Measurements from ENCODE around the gene PRRT3. TPM values are rescaled to one million over a fixed set of nuclear protein-coding genes. Genes with fewer than 3 reads are reported as not detected.

PRRT3 gene
- total and polyA plus RNA-seq, 2 donors (not counting 1 experiment from before 2014, with no cell fraction given), result 3.1 to 3.8 TPM

DNA sequence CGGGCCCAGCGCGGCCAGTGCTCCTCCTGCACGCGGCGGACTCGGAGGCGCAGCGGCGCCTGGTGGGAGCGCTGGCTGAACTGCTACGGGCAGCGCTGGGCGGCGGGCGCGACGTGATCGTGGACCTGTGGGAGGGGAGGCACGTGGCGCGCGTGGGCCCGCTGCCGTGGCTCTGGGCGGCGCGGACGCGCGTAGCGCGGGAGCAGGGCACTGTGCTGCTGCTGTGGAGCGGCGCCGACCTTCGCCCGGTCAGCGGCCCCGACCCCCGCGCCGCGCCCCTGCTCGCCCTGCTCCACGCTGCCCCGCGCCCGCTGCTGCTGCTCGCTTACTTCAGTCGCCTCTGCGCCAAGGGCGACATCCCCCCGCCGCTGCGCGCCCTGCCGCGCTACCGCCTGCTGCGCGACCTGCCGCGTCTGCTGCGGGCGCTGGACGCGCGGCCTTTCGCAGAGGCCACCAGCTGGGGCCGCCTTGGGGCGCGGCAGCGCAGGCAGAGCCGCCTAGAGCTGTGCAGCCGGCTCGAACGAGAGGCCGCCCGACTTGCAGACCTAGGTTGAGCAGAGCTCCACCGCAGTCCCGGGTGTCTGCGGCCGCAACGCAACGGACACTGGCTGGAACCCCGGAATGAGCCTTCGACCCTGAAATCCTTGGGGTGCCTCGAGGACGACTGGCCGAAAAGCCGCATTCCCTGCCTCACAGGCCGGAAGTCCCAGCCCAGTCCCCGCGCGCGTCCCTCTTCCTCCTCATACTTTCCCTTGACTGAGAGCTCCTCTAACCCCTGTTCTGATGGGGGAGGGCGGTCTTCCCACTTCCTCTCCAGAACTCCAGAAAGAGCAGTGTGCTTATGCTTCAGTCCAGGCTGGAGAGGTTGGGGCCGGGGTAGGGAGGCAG, 36.7 kb downstream of the PRRT3 start:
- peak overlapping the region; percentile 69 for H3K9ac ChIP-seq (ENCODE audit: insufficient read depth, low read length)
- peaks cover 4% of the 10 kb centered on the region for H3K79me2 ChIP-seq (ENCODE audit: control insufficient read depth, insufficient read depth, low read length)
- peak overlapping the region; percentile 68 for H3K27ac ChIP-seq (ENCODE audit: insufficient read depth, low read length)
- H4K20me1 ChIP-seq (ENCODE audit: control insufficient read depth, extremely low read depth, insufficient read depth, low read length), result no peaks in the 10 kb centered on the region
- H2AFZ ChIP-seq (ENCODE audit: low read length), result peak overlapping the region; percentile 89
- TF ChIP-seq, protein P1, sequence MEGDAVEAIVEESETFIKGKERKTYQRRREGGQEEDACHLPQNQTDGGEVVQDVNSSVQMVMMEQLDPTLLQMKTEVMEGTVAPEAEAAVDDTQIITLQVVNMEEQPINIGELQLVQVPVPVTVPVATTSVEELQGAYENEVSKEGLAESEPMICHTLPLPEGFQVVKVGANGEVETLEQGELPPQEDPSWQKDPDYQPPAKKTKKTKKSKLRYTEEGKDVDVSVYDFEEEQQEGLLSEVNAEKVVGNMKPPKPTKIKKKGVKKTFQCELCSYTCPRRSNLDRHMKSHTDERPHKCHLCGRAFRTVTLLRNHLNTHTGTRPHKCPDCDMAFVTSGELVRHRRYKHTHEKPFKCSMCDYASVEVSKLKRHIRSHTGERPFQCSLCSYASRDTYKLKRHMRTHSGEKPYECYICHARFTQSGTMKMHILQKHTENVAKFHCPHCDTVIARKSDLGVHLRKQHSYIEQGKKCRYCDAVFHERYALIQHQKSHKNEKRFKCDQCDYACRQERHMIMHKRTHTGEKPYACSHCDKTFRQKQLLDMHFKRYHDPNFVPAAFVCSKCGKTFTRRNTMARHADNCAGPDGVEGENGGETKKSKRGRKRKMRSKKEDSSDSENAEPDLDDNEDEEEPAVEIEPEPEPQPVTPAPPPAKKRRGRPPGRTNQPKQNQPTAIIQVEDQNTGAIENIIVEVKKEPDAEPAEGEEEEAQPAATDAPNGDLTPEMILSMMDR (conservative IDR thresholded peaks at IDR 0.05 in 1 of 2, IDR thresholded peaks at IDR 0.05 in 1 of 2; ENCODE audit: low read depth in 1 of 2, low read length in 2 of 2), result peak; percentile 38 to 54
- no peak for TF ChIP-seq EZH2 (IDR thresholded peaks at IDR 0.05; ENCODE audit: low read length, missing control alignments)
- no peaks in the 10 kb centered on the region for H3K27me3 ChIP-seq (ENCODE audit: control insufficient read depth, insufficient read depth, low read length)
- H3K9me3 ChIP-seq (ENCODE audit: control insufficient read depth, insufficient read depth, low read depth, low read length), result no peaks in the 10 kb centered on the region
- H3K36me3 ChIP-seq (ENCODE audit: control insufficient read depth, insufficient read depth, low read length), result peaks cover 3% of the 10 kb centered on the region
- H3K4me3 ChIP-seq (replicated peaks in 1 of 4; ENCODE audit: control extremely low read depth in 1 of 4, insufficient read depth in 1 of 4, low read depth in 3 of 4, low read length in 4 of 4), result peak overlapping the region; percentile 43 to 56 (median 48)
- peak; percentile 59 for DNase-seq (ENCODE audit: low read depth in 2 of 2)
- peaks cover 13% of the 10 kb centered on the region for H3K4me1 ChIP-seq (ENCODE audit: control insufficient read depth, extremely low read depth, insufficient read depth, low read length)
- H3K4me2 ChIP-seq (ENCODE audit: extremely low read depth, insufficient read depth, low read length), result peak overlapping the region; percentile 95

- Histone ChIP-seq H3K27me3 (ENCODE audit: control insufficient read depth, insufficient read depth, low read length) (no peaks in the 10 kb centered on the region), H2AFZ (ENCODE audit: low read length) (no peak overlapping the region), H3K9me3 (ENCODE audit: control insufficient read depth, insufficient read depth, low read depth, low read length) (no peaks in the 10 kb centered on the region), H3K4me1 (ENCODE audit: control insufficient read depth, extremely low read depth, insufficient read depth, low read length) (peaks cover 13% of the 10 kb centered on the region), H3K36me3 (ENCODE audit: control insufficient read depth, insufficient read depth, low read length) (peaks cover 2% of the 10 kb centered on the region), H3K27ac (ENCODE audit: insufficient read depth, low read length) (peak overlapping the region; percentile 68), H3K4me3 (replicated peaks in 1 of 4; ENCODE audit: control extremely low read depth in 1 of 4, insufficient read depth in 1 of 4, low read depth in 3 of 4, low read length in 4 of 4) (peak overlapping the region in 1 of 4 experiments; percentile 56), H3K4me2 (ENCODE audit: extremely low read depth, insufficient read depth, low read length) (peak overlapping the region; percentile 32), H3K79me2 (ENCODE audit: control insufficient read depth, insufficient read depth, low read length) (peaks cover 4% of the 10 kb centered on the region), H3K9ac (ENCODE audit: insufficient read depth, low read length) (no peak overlapping the region), H4K20me1 (ENCODE audit: control insufficient read depth, extremely low read depth, insufficient read depth, low read length) (no peaks in the 10 kb centered on the region)
- DNase-seq (ENCODE audit: low read depth in 2 of 2), result no peak
- TF ChIP-seq, protein P1 (conservative IDR thresholded peaks at IDR 0.05 in 1 of 2, IDR thresholded peaks at IDR 0.05 in 1 of 2; ENCODE audit: low read depth in 1 of 2, low read length in 2 of 2), result no peak
- TF ChIP-seq EZH2 (IDR thresholded peaks at IDR 0.05; ENCODE audit: low read length, missing control alignments), result no peak
Measured at GRCh38 chr3:9914559-9915253, 37.5 kb downstream of the PRRT3 start.

- H3K79me2 ChIP-seq (ENCODE audit: control insufficient read depth, insufficient read depth, low read length), result peaks cover 4% of the 10 kb centered on the region
- no peak overlapping the region for H3K4me2 ChIP-seq (ENCODE audit: extremely low read depth, insufficient read depth, low read length)
- peaks cover 2% of the 10 kb centered on the region for H3K36me3 ChIP-seq (ENCODE audit: control insufficient read depth, insufficient read depth, low read length)
- H2AFZ ChIP-seq (ENCODE audit: low read length), result no peak overlapping the region
- H3K4me1 ChIP-seq (ENCODE audit: control insufficient read depth, extremely low read depth, insufficient read depth, low read length), result peaks cover 13% of the 10 kb centered on the region
- H3K4me3 ChIP-seq (replicated peaks in 1 of 4; ENCODE audit: control extremely low read depth in 1 of 4, insufficient read depth in 1 of 4, low read depth in 3 of 4, low read length in 4 of 4), result no peak overlapping the region
- no peaks in the 10 kb centered on the region for H4K20me1 ChIP-seq (ENCODE audit: control insufficient read depth, extremely low read depth, insufficient read depth, low read length)
- TF ChIP-seq, protein P1 (conservative IDR thresholded peaks at IDR 0.05 in 1 of 2, IDR thresholded peaks at IDR 0.05 in 1 of 2; ENCODE audit: low read depth in 1 of 2, low read length in 2 of 2), result no peak
- no peak for TF ChIP-seq EZH2 (IDR thresholded peaks at IDR 0.05; ENCODE audit: low read length, missing control alignments)
- H3K9ac ChIP-seq (ENCODE audit: insufficient read depth, low read length), result no peak overlapping the region
- no peaks in the 10 kb centered on the region for H3K27me3 ChIP-seq (ENCODE audit: control insufficient read depth, insufficient read depth, low read length)
- DNase-seq (ENCODE audit: low read depth in 2 of 2), result no peak
- H3K27ac ChIP-seq (ENCODE audit: insufficient read depth, low read length), result no peak overlapping the region
- no peaks in the 10 kb centered on the region for H3K9me3 ChIP-seq (ENCODE audit: control insufficient read depth, insufficient read depth, low read depth, low read length)
Measured at GRCh38 chr3:9914011-9914410, 38.2 kb downstream of the PRRT3 start.

All from fibroblast of lung (primary cell).